MV-4-11 (cell line): ENCODE results near the gene ACTG1.

Source experiments
- DNase-seq: peaks from one replicate; lab custom pipeline; 2025; lab: John Stamatoyannopoulos, UW

ACTG1 gene

GRCh38 chr17:81464586-81464985 lies 48.0 kb downstream of the ACTG1 start:
- DNase-seq = no peak

DNA sequence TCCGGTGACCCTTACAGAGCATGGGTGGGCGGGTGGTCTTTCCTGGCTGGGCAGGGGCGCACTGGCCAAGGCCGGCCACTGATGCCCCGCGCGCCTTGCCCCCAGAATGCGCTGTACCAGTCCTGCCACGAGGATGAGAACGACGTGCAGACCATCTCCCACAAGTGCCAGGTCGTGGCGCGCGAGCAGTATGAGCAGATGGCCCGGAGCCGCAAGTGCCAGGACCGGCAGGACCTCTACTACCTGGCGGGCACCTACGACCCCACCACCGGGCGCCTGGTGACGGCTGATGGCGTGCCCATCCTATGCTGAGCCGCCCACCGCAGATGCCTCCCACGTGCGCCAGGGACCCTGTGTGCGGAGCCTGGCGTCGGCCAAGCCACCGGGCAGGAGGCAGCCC lies 49.1 kb downstream of the ACTG1 start:
- no peak for DNase-seq

GRCh38 chr17:81462506-81463125 lies 50.0 kb downstream of the ACTG1 start:
- no peak for DNase-seq

- DNase-seq = no peak
These were observed 50.7 kb downstream of the ACTG1 start for GRCh38 chr17:81461607-81462500.

GRCh38 chr17:81460856-81461460 lies 51.6 kb downstream of the ACTG1 start:
- DNase-seq = no peak
